Liver (tissue), 9 donors: ENCODE results near the gene MAPK4. TPM values are rescaled to one million over a fixed set of nuclear protein-coding genes. Genes with fewer than 3 reads are reported as not detected.

ENCODE experiments used
- DNase-seq: peaks from one replicate; pipeline ENCODE4 v3.0.0-alpha.2; 2017; ENCODE audit warnings: low spot score
- H3K27ac ChIP-seq, 2 donors: one replicate each; pipeline ENCODE4 v1.7.0; 2013; ENCODE audit warnings: inconsistent platforms in 2 of 2, low read length in 2 of 2, control low read depth in 1 of 2, low read depth in 1 of 2, mild to moderate bottlenecking in 1 of 2
- H3K27me3 ChIP-seq, 4 donors: one replicate each; pipeline versions ENCODE4 v1.6.1 to v1.7.0; 2013; ENCODE audit warnings: low read length in 3 of 4, inconsistent platforms in 1 of 4, mild to moderate bottlenecking in 1 of 4, moderate library complexity in 1 of 4; ENCODE audit not compliant: control insufficient read depth in 4 of 4, insufficient read depth in 4 of 4
- H3K36me3 ChIP-seq, 4 donors: one replicate each; pipeline versions ENCODE4 v1.6.1 to v1.7.0; 2013; ENCODE audit warnings: low read length in 3 of 4, mild to moderate bottlenecking in 3 of 4, low read depth in 1 of 4, moderate library complexity in 1 of 4; ENCODE audit not compliant: control insufficient read depth in 4 of 4, insufficient read depth in 3 of 4
- H3K4me1 ChIP-seq, 4 donors: one replicate each; pipeline versions ENCODE4 v1.6.1 to v1.7.0; 2013; ENCODE audit warnings: low read length in 3 of 4, mild to moderate bottlenecking in 3 of 4, moderate library complexity in 1 of 4; ENCODE audit not compliant: control insufficient read depth in 4 of 4, insufficient read depth in 4 of 4
- H3K4me3 ChIP-seq, 3 donors: one replicate each; pipeline versions ENCODE4 v1.6.1 to v1.7.0; 2013; ENCODE audit warnings: low read length in 3 of 3, control low read depth in 1 of 3, low read depth in 1 of 3, mild to moderate bottlenecking in 1 of 3
- H3K9ac ChIP-seq, 2 donors: one replicate each; pipeline ENCODE4 v1.7.0; 2013; ENCODE audit warnings: low read length in 2 of 2, mild to moderate bottlenecking in 2 of 2, moderate library complexity in 2 of 2, control low read depth in 1 of 2, low read depth in 1 of 2
- H3K9me3 ChIP-seq, 4 donors: one replicate each; pipeline versions ENCODE4 v1.6.1 to v1.7.0; 2013; ENCODE audit warnings: low read length in 3 of 4; ENCODE audit not compliant: control insufficient read depth in 4 of 4
- FOXA2 ChIP-seq: IDR thresholded peaks from 2 replicates; pipeline ENCODE4 v1.6.1; 2016; ENCODE audit warnings: antibody characterized with exemption
- GABPA ChIP-seq, 2 donors: IDR thresholded peaks in 1 of 2; conservative IDR thresholded peaks in 1 of 2; 2 replicates each; pipeline ENCODE4 v1.6.1; 2016; ENCODE audit warnings: antibody characterized with exemption in 2 of 2, mild to moderate bottlenecking in 1 of 2, moderate library complexity in 1 of 2
- HNF4A ChIP-seq, 2 donors: conservative IDR thresholded peaks; 2 replicates each; pipeline ENCODE4 v1.6.1; 2016; ENCODE audit warnings: antibody characterized with exemption in 2 of 2, mild to moderate bottlenecking in 2 of 2
- HNF4G ChIP-seq: IDR thresholded peaks from 2 replicates; pipeline ENCODE4 v1.6.1; 2016; ENCODE audit warnings: antibody characterized with exemption
- JUND ChIP-seq, 2 donors: IDR thresholded peaks; 2 replicates each; pipeline ENCODE4 v1.6.1; 2016; ENCODE audit warnings: antibody characterized with exemption in 2 of 2
- NR2F2 ChIP-seq: IDR thresholded peaks from 2 replicates; pipeline ENCODE4 v1.6.1; 2016; ENCODE audit warnings: antibody characterized with exemption
- SP1 ChIP-seq: IDR thresholded peaks from 2 replicates; pipeline ENCODE4 v1.6.1; 2018; ENCODE audit warnings: antibody characterized with exemption, mild to moderate bottlenecking
- TAF1 ChIP-seq: conservative IDR thresholded peaks from 2 replicates; pipeline ENCODE4 v1.6.1; 2016; ENCODE audit warnings: antibody characterized with exemption, mild to moderate bottlenecking
- YY1 ChIP-seq: IDR thresholded peaks from 2 replicates; pipeline ENCODE4 v1.6.1; 2016; ENCODE audit warnings: antibody characterized with exemption, mild to moderate bottlenecking
- WGBS: extraction: QIAGEN DNeasy Blood & Tissue Kit; methylation state at CpG from one replicate; pipeline ENCODE4 v1.1.7; 2013; 5-methylcytosine and 5-hydroxymethylcytosine counted together
- polyA plus RNA-seq, 2 donors: library from polyadenylated mRNA; stranded (reverse) in 1 of 2; unstranded in 1 of 2; fragments of 200-250 nt in 1 of 2; fragments of >200 nt in 1 of 2; fragmentation: Nextera tagmentation in 1 of 2; extraction: Ambion mirVana in 1 of 2; gene quantifications; one replicate each; pipeline versions ENCODE4 v1.2.1 to v1.2.3, GENCODE V29; 2013 to 2015
- total RNA-seq, 2 donors: library from RNA; depleted of rRNA; stranded (reverse); fragments of >200 nt; gene quantifications; one replicate each; pipeline ENCODE4 v1.2.3, GENCODE V29; 2014
- TF ChIP-seq, protein P1 (sequence below): IDR thresholded peaks from 2 replicates; pipeline ENCODE4 v1.6.1; 2016; ENCODE audit warnings: antibody characterized with exemption, mild to moderate bottlenecking
- TF ChIP-seq, protein P2 (sequence below): IDR thresholded peaks from 2 replicates; pipeline ENCODE4 v1.6.1; 2016; ENCODE audit warnings: antibody characterized with exemption
- TF ChIP-seq, protein P3 (sequence below): fragments of 150-350 bp; IDR thresholded peaks from 2 replicates; pipeline ENCODE4 v1.5.1; 2017; ENCODE audit warnings: improper control_type of control experiment, low read depth, low read length; ENCODE audit not compliant: missing input control
- TF ChIP-seq, protein P4 (sequence below): IDR thresholded peaks from 2 replicates; pipeline ENCODE4 v1.6.1; 2016; ENCODE audit warnings: antibody characterized with exemption
- donor health status: healthy.
- donor health status: healthy.
- donor health status: healthy.
- donor health status: healthy.
- donor health status: healthy.

Gene MAPK4
- total and polyA plus RNA-seq, 4 donors: under 0.01 to 4.9 (median 1.5) TPM

DNA sequence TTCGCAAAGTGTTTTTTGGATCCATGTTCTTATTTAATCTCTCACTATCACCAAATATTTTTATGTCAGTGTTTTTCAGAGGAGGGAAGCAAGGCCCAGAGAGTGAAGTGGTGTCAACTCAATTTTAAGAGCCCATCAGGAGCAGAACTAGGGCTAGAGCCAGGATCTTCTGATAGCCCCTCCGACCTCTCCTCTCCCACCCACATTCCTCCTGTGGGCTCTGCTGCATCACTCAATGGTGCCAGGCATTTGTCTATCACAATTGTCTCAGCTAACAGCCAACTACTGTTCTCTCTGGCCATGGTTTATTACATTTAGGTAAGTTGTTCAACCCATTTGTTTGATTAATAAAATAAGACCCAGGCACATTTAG lies 68.6 kb downstream of the MAPK4 start (continued):
- TF ChIP-seq, protein P1, sequence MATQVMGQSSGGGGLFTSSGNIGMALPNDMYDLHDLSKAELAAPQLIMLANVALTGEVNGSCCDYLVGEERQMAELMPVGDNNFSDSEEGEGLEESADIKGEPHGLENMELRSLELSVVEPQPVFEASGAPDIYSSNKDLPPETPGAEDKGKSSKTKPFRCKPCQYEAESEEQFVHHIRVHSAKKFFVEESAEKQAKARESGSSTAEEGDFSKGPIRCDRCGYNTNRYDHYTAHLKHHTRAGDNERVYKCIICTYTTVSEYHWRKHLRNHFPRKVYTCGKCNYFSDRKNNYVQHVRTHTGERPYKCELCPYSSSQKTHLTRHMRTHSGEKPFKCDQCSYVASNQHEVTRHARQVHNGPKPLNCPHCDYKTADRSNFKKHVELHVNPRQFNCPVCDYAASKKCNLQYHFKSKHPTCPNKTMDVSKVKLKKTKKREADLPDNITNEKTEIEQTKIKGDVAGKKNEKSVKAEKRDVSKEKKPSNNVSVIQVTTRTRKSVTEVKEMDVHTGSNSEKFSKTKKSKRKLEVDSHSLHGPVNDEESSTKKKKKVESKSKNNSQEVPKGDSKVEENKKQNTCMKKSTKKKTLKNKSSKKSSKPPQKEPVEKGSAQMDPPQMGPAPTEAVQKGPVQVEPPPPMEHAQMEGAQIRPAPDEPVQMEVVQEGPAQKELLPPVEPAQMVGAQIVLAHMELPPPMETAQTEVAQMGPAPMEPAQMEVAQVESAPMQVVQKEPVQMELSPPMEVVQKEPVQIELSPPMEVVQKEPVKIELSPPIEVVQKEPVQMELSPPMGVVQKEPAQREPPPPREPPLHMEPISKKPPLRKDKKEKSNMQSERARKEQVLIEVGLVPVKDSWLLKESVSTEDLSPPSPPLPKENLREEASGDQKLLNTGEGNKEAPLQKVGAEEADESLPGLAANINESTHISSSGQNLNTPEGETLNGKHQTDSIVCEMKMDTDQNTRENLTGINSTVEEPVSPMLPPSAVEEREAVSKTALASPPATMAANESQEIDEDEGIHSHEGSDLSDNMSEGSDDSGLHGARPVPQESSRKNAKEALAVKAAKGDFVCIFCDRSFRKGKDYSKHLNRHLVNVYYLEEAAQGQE: no peak
- TF ChIP-seq SP1: no peak

DNA sequence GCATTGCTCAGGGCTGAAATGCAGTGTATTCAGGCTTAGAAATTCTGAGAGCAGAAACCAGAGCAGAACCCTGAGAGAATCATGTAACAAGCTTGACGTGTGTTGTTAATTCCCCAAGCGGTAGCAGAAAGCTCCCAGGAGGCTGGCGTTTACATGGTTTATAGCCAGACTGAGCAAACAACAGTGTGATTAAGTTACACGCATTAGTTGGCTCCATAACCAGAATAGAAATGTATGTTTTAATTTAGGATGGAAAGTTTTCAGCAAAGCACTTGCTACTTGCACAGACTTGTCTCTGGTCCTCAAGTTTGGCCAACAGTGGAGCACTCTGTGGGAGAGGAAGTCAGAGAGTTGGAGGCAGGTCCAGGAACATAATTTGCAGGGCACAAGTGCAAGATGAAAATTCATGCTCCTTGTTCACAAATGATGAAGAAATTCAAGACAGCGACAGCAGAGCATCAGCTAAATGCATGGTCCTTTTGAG lies 69.3 kb downstream of the MAPK4 start:
- DNase-seq: no peak
- no peak for TF ChIP-seq HNF4G
- no peak for TF ChIP-seq SP1
- TF ChIP-seq, protein P2, sequence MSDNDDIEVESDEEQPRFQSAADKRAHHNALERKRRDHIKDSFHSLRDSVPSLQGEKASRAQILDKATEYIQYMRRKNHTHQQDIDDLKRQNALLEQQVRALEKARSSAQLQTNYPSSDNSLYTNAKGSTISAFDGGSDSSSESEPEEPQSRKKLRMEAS: no peak
- no peak for TF ChIP-seq YY1
- TF ChIP-seq, protein P1: no peak
- TF ChIP-seq, protein P3, sequence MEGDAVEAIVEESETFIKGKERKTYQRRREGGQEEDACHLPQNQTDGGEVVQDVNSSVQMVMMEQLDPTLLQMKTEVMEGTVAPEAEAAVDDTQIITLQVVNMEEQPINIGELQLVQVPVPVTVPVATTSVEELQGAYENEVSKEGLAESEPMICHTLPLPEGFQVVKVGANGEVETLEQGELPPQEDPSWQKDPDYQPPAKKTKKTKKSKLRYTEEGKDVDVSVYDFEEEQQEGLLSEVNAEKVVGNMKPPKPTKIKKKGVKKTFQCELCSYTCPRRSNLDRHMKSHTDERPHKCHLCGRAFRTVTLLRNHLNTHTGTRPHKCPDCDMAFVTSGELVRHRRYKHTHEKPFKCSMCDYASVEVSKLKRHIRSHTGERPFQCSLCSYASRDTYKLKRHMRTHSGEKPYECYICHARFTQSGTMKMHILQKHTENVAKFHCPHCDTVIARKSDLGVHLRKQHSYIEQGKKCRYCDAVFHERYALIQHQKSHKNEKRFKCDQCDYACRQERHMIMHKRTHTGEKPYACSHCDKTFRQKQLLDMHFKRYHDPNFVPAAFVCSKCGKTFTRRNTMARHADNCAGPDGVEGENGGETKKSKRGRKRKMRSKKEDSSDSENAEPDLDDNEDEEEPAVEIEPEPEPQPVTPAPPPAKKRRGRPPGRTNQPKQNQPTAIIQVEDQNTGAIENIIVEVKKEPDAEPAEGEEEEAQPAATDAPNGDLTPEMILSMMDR: no peak
- no peak for TF ChIP-seq HNF4A (conservative IDR thresholded peaks at IDR 0.05)
- no peak for TF ChIP-seq FOXA2
- no peak for TF ChIP-seq JUND (IDR thresholded peaks at IDR 0.05)
- TF ChIP-seq, protein P4, sequence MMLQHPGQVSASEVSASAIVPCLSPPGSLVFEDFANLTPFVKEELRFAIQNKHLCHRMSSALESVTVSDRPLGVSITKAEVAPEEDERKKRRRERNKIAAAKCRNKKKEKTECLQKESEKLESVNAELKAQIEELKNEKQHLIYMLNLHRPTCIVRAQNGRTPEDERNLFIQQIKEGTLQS: no peak
- TF ChIP-seq NR2F2: no peak
- no peak for TF ChIP-seq TAF1
- TF ChIP-seq GABPA (IDR thresholded peaks at IDR 0.05 in 1 of 2, conservative IDR thresholded peaks at IDR 0.05 in 1 of 2): no peak
- 85% methylated on average over 5 of the region's 5 CpGs for WGBS

More for the DNA sequence above, 69.3 kb downstream of the MAPK4 start:
- no peak overlapping the region for H3K27ac ChIP-seq
- H3K4me3 ChIP-seq: no peak overlapping the region
- H3K9me3 ChIP-seq: no peaks in the 10 kb centered on the region
- H3K4me1 ChIP-seq: no peaks in the 10 kb centered on the region
- no peak overlapping the region for H3K9ac ChIP-seq
- no peaks in the 10 kb centered on the region for H3K36me3 ChIP-seq
- no peaks in the 10 kb centered on the region for H3K27me3 ChIP-seq
